CD4-positive, alpha-beta memory T cell (primary cell): ENCODE measurements around the gene KCNIP1. TPM values are rescaled to one million over a fixed set of nuclear protein-coding genes. Genes with fewer than 3 reads are reported as not detected.

Experiments
- CTCF ChIA-PET: fragments of 350-600 bp; sonication (Branson Sonifier 250); formaldehyde crosslinking; loops from one replicate; lab custom pipeline; 2021; ENCODE audit warnings: inconsistent platforms; ENCODE audit not compliant: partially characterized antibody; lab: Charles Lee
- POLR2A ChIA-PET: fragments of 350-600 bp; sonication (Branson Sonifier 250); formaldehyde crosslinking; loops from one replicate; lab custom pipeline; 2021; ENCODE audit not compliant: partially characterized antibody; lab: Charles Lee
- DNase-seq, 5 donors: peaks; one replicate each; pipeline versions ENCODE4 v3.0.0 to v3.0.0-alpha.2; 2020 to 2022; ENCODE audit warnings: mixed read lengths in 1 of 5
- H3K27ac ChIP-seq: one replicate; pipeline ENCODE4 v1.7.0; 2013; ENCODE audit warnings: low read depth, low read length
- H3K27me3 ChIP-seq: 2 replicates; pipeline ENCODE4 v1.7.0; 2013; ENCODE audit warnings: mild to moderate bottlenecking, low read length, moderate library complexity; ENCODE audit not compliant: insufficient read depth
- H3K36me3 ChIP-seq: 2 replicates; pipeline ENCODE4 v1.7.0; 2013; ENCODE audit warnings: mild to moderate bottlenecking, low read length, moderate library complexity; ENCODE audit not compliant: insufficient read depth
- H3K4me1 ChIP-seq: 2 replicates; pipeline ENCODE4 v1.7.0; 2013; ENCODE audit warnings: mild to moderate bottlenecking, low read length, moderate library complexity; ENCODE audit not compliant: insufficient read depth
- H3K4me3 ChIP-seq, 2 donors: one replicate each; pipeline ENCODE4 v1.7.0; 2013; ENCODE audit warnings: low read length in 2 of 2, mild to moderate bottlenecking in 1 of 2
- H3K9me3 ChIP-seq, 2 donors: one replicate each; pipeline ENCODE4 v1.7.0; 2013; ENCODE audit warnings: low read length in 2 of 2, control low read depth in 1 of 2; ENCODE audit not compliant: control insufficient read depth in 1 of 2
- H3K27ac Mint-ChIP-seq, 7 donors: one replicate each; pipeline ENCODE4 v1.8.0; 2020 to 2021; ENCODE audit warnings: mixed read lengths in 7 of 7, mild to moderate bottlenecking in 6 of 7, inconsistent platforms in 3 of 7, moderate library complexity in 3 of 7
- H3K27me3 Mint-ChIP-seq, 2 donors: one replicate each; pipeline ENCODE4 v1.8.0; 2020 to 2021; ENCODE audit warnings: mixed read lengths in 2 of 2
- H3K36me3 Mint-ChIP-seq, 2 donors: one replicate each; pipeline ENCODE4 v1.8.0; 2020 to 2021; ENCODE audit warnings: mixed read lengths in 2 of 2, inconsistent platforms in 1 of 2, mild to moderate bottlenecking in 1 of 2
- H3K4me1 Mint-ChIP-seq, 4 donors: one replicate each; pipeline ENCODE4 v1.8.0; 2020 to 2021; ENCODE audit warnings: mixed read lengths in 4 of 4, mild to moderate bottlenecking in 1 of 4
- H3K4me3 Mint-ChIP-seq, 8 donors: one replicate each; pipeline ENCODE4 v1.8.0; 2020 to 2021; ENCODE audit warnings: mixed read lengths in 8 of 8, mild to moderate bottlenecking in 7 of 8, moderate library complexity in 6 of 8, inconsistent platforms in 3 of 8
- H3K9me3 Mint-ChIP-seq, 8 donors: one replicate each; pipeline ENCODE4 v1.8.0; 2020 to 2021; ENCODE audit warnings: mixed read lengths in 8 of 8, mild to moderate bottlenecking in 5 of 8, inconsistent platforms in 3 of 8, moderate library complexity in 1 of 8
- intact Hi-C: fragments of 100-400 bp; cut with micrococcal nuclease; formaldehyde crosslinking; loops from one replicate; pipeline ENCODE4 v1.15.1; 2023
- polyA plus RNA-seq, 2 donors: library from polyadenylated mRNA; unstranded; fragments of 300-500 nt; fragmentation: Illumina TruSeq; gene quantifications; one replicate each; pipeline ENCODE4 v1.2.3, GENCODE V29; 2021
- total RNA-seq, 2 experiments: library from RNA; stranded (reverse); gene quantifications; one replicate each; pipeline ENCODE4 v1.2.3, GENCODE V29; 2021

Gene KCNIP1
- total and polyA plus RNA-seq, 4 experiments from 2014 or later, result not detected

- H3K4me1 ChIP-seq, result no peaks in the 10 kb centered on the region
- DNase-seq, result no peak
- intact Hi-C loops, result no loop called here
- H3K27me3 ChIP-seq, result no peaks in the 10 kb centered on the region
- POLR2A ChIA-PET, result no interaction called here
- H3K9me3 Mint-ChIP-seq, result no peaks in the 10 kb centered on the region
- H3K4me1 Mint-ChIP-seq, result no peaks in the 10 kb centered on the region
- H3K9me3 ChIP-seq, result no peaks in the 10 kb centered on the region
- H3K27me3 Mint-ChIP-seq, result peaks cover 9 to 12% of the 10 kb centered on the region in 2 donors
- H3K36me3 Mint-ChIP-seq, result no peaks in the 10 kb centered on the region
- H3K27ac ChIP-seq, result no peak overlapping the region
- no peak overlapping the region for H3K4me3 ChIP-seq
- H3K27ac Mint-ChIP-seq, result no peak overlapping the region
- H3K36me3 ChIP-seq, result no peaks in the 10 kb centered on the region
- CTCF ChIA-PET, result no interaction called here
- H3K4me3 Mint-ChIP-seq, result no peak overlapping the region
Observed at GRCh38 chr5:170527991-170528390, 24.2 kb downstream of the KCNIP1 start.

DNA sequence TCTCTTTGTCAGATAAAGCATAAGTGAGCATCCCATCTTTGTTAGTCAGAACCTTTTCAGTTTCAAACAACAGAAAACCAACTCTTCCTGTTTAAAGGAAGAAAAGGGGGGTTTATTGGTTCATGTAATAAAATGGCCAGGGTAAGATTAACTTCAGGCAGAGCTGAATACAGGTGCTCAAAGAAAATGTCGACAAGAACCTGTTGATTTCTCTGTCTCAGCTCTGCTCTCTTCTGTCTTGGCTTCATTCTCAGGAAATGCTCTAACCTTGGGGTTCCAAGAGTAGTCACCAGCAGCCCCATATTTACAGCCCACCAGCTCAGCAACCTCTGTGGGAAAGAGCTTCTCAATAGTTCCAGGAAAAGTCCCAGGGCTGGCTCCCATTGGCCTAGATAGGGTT is 25.2 kb downstream of the KCNIP1 start:
- POLR2A ChIA-PET, result no interaction called here
- H3K9me3 Mint-ChIP-seq, result no peaks in the 10 kb centered on the region

DNA sequence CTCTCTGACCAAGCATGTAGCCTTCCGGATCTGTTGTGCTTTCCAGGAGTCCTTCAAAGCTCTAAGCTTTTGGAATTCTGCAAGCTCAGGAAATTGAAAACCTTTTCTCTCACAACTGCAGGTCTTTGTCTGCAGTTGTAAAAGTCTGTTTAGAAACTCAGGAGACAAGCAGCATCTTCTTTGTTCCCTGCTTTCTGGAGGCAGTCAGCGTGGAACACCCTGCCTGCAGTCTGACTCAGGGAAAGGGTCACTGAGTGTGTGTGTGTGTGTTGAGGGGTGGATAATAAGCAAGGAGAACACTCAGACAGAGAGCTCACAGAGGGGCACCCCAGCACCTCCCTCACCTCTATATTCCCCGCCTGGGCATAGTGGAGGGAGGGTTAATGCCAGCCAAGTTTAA is 29.1 kb downstream of the KCNIP1 start:
- no peak overlapping the region for H3K27ac Mint-ChIP-seq
- intact Hi-C loops, result no loop called here
- no peaks in the 10 kb centered on the region for H3K36me3 ChIP-seq
- no peak overlapping the region for H3K4me3 ChIP-seq
- H3K36me3 Mint-ChIP-seq, result no peaks in the 10 kb centered on the region
- ChIA-PET CTCF (no interaction called here), POLR2A (no interaction called here)
- H3K27ac ChIP-seq, result no peak overlapping the region
- H3K9me3 Mint-ChIP-seq, result peaks cover 0 to 2% (median 0%) of the 10 kb centered on the region in 8 donors
- DNase-seq, result no peak
- H3K4me1 Mint-ChIP-seq, result peaks cover 0 to 2% (median 0%) of the 10 kb centered on the region in 4 donors
- no peaks in the 10 kb centered on the region for H3K4me1 ChIP-seq
- no peaks in the 10 kb centered on the region for H3K9me3 ChIP-seq
- no peak overlapping the region for H3K4me3 Mint-ChIP-seq
- H3K27me3 Mint-ChIP-seq, result peaks cover 3 to 24% of the 10 kb centered on the region in 2 donors
- no peaks in the 10 kb centered on the region for H3K27me3 ChIP-seq

More for the DNA sequence above, 25.2 kb downstream of the KCNIP1 start:
- H3K27me3 Mint-ChIP-seq, result peaks cover 5 to 11% of the 10 kb centered on the region in 2 donors
- no peak overlapping the region for H3K27ac ChIP-seq
- no peaks in the 10 kb centered on the region for H3K4me1 ChIP-seq
- no peaks in the 10 kb centered on the region for H3K9me3 ChIP-seq
- no peak for DNase-seq
- intact Hi-C loops, result no loop called here
- no peaks in the 10 kb centered on the region for H3K36me3 ChIP-seq
- CTCF ChIA-PET, result no interaction called here
- no peaks in the 10 kb centered on the region for H3K27me3 ChIP-seq
- H3K27ac Mint-ChIP-seq, result no peak overlapping the region
- H3K4me3 Mint-ChIP-seq, result no peak overlapping the region
- H3K36me3 Mint-ChIP-seq, result no peaks in the 10 kb centered on the region
- no peak overlapping the region for H3K4me3 ChIP-seq
- no peaks in the 10 kb centered on the region for H3K4me1 Mint-ChIP-seq

DNA sequence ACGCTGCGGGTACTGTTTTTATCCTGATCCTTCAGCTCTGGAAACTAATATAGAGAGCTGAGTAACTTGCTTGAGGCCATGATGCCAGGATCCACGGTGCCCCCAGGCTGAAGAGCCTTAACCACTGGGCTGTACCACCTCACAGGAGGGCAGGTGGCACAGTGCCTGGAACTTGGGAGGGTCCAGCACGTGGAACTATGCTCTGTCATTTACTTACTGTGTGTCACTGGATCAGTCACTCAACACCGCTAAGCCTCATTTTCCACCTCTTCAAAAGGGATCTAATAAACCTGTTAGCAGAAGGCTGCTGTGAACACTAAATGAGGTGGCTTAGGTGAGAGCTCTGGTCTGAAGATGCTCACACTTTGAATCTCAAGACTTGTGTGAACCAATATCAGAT is 29.6 kb downstream of the KCNIP1 start:
- Mint-ChIP-seq H3K36me3 (no peaks in the 10 kb centered on the region), H3K27ac (no peak overlapping the region), H3K4me3 (no peak overlapping the region), H3K4me1 (peaks cover 0 to 2% (median 0%) of the 10 kb centered on the region in 4 donors), H3K27me3 (peaks cover 3 to 24% of the 10 kb centered on the region in 2 donors), H3K9me3 (peaks cover 0 to 2% (median 0%) of the 10 kb centered on the region in 8 donors)
- Histone ChIP-seq H3K27ac (no peak overlapping the region), H3K4me3 (no peak overlapping the region), H3K4me1 (no peaks in the 10 kb centered on the region), H3K9me3 (no peaks in the 10 kb centered on the region), H3K27me3 (no peaks in the 10 kb centered on the region), H3K36me3 (no peaks in the 10 kb centered on the region)
- no peak for DNase-seq
- ChIA-PET POLR2A (no interaction called here), CTCF (no interaction called here)
- intact Hi-C loops, result no loop called here

DNA sequence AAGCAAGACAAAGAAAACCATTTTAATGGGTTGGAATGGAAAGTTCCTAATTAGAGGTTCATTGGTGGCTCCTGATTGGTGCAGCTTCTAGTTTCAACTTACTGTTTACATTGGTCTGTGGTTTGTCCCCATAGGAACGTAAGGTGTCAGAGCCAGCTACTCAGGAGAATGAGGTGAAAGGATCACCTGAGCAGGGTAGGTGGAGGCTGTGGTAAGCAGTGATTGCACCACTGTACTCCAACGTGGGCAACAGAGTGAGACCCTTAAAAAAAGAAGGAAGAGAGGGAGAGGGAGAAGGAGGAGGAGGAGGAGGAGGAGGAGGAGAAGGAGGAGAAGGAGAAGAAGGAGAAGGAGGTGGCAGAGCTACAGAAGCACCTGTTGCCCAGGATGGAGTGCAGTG is 30.4 kb downstream of the KCNIP1 start:
- intact Hi-C loops, result no loop called here
- H3K36me3 Mint-ChIP-seq, result no peaks in the 10 kb centered on the region
- no peaks in the 10 kb centered on the region for H3K4me1 ChIP-seq
- no peak overlapping the region for H3K4me3 ChIP-seq
- H3K4me1 Mint-ChIP-seq, result peaks cover 0 to 2% (median 0%) of the 10 kb centered on the region in 4 donors
- H3K27ac Mint-ChIP-seq, result peak overlapping the region in 1 of 7 donors; percentile 38
- H3K27ac ChIP-seq, result no peak overlapping the region
- H3K36me3 ChIP-seq, result no peaks in the 10 kb centered on the region
- H3K4me3 Mint-ChIP-seq, result no peak overlapping the region
- ChIA-PET POLR2A (no interaction called here), CTCF (no interaction called here)
- H3K27me3 Mint-ChIP-seq, result peaks cover 3 to 26% of the 10 kb centered on the region in 2 donors
- H3K9me3 ChIP-seq, result no peaks in the 10 kb centered on the region
- DNase-seq, result no peak
- H3K9me3 Mint-ChIP-seq, result peaks cover 0 to 2% (median 0%) of the 10 kb centered on the region in 8 donors
- H3K27me3 ChIP-seq, result no peaks in the 10 kb centered on the region

DNA sequence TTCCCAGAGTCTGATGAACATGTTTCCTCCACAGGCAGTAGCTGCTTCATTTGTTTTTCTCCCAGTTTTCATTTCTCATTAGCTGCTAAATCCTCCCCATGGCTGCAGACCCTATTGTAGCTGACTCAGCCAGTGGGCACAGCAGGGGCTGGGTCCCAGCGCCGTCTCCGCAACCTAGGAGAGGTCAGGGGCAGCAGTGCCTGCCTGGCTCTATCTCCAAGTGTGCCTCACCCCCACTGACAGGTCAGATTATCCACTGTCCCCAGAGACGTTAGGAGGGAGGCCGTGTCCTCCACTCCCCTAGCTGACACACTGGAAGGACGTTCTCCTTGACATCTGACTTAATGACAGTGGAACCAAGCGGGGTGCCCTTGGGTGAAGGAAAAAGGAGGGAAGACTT is 31.1 kb downstream of the KCNIP1 start:
- Histone ChIP-seq H3K4me1 (no peaks in the 10 kb centered on the region), H3K27ac (no peak overlapping the region), H3K36me3 (no peaks in the 10 kb centered on the region), H3K27me3 (no peaks in the 10 kb centered on the region), H3K9me3 (no peaks in the 10 kb centered on the region), H3K4me3 (no peak overlapping the region)
- Mint-ChIP-seq H3K4me1 (peaks cover 0 to 2% (median 0%) of the 10 kb centered on the region in 4 donors), H3K27ac (no peak overlapping the region), H3K36me3 (no peaks in the 10 kb centered on the region), H3K27me3 (peaks cover 6 to 26% of the 10 kb centered on the region in 2 donors), H3K9me3 (peaks cover 0 to 2% (median 0%) of the 10 kb centered on the region in 8 donors), H3K4me3 (no peak overlapping the region)
- DNase-seq, result no peak
- ChIA-PET POLR2A (no interaction called here), CTCF (no interaction called here)
- intact Hi-C loops, result no loop called here

DNA sequence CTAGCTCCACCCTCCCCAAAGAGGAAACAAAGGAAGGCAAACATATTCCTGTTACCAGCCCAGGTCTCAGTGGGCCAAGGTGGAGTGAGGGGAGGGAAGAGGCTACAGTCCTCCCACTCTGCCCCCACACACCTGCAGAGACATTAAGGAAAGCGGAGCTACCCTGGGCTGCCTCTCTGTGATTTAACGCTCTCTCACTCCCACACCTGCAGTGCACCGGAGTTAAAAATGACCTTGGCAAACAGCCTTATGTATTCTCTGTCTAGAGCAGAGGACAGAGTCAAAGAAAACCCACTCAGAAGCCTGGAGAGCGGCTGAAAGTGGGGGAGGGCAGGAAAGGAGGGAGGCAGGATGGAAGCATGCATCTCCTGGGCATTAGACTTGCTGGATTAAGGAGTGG is 32.7 kb downstream of the KCNIP1 start:
- Histone ChIP-seq H3K36me3 (no peaks in the 10 kb centered on the region), H3K27me3 (no peaks in the 10 kb centered on the region), H3K27ac (no peak overlapping the region), H3K9me3 (no peaks in the 10 kb centered on the region), H3K4me1 (no peaks in the 10 kb centered on the region), H3K4me3 (no peak overlapping the region)
- peaks cover 0 to 2% (median 0%) of the 10 kb centered on the region in 4 donors for H3K4me1 Mint-ChIP-seq
- H3K36me3 Mint-ChIP-seq, result no peaks in the 10 kb centered on the region
- intact Hi-C loops, result no loop called here
- H3K4me3 Mint-ChIP-seq, result no peak overlapping the region
- H3K9me3 Mint-ChIP-seq, result peaks cover 0 to 2% (median 0%) of the 10 kb centered on the region in 8 donors
- POLR2A ChIA-PET, result no interaction called here
- DNase-seq, result no peak
- CTCF ChIA-PET, result no interaction called here
- no peak overlapping the region for H3K27ac Mint-ChIP-seq
- H3K27me3 Mint-ChIP-seq, result peaks cover 6 to 28% of the 10 kb centered on the region in 2 donors
